GM04503 (cell line): ENCODE measurements around the gene DUSP22.

Experiments used
- DNase-seq: peaks from one replicate; pipeline ENCODE4 v3.0.0-alpha.2; 2012; ENCODE audit warnings: low read depth

Gene DUSP22

DNA sequence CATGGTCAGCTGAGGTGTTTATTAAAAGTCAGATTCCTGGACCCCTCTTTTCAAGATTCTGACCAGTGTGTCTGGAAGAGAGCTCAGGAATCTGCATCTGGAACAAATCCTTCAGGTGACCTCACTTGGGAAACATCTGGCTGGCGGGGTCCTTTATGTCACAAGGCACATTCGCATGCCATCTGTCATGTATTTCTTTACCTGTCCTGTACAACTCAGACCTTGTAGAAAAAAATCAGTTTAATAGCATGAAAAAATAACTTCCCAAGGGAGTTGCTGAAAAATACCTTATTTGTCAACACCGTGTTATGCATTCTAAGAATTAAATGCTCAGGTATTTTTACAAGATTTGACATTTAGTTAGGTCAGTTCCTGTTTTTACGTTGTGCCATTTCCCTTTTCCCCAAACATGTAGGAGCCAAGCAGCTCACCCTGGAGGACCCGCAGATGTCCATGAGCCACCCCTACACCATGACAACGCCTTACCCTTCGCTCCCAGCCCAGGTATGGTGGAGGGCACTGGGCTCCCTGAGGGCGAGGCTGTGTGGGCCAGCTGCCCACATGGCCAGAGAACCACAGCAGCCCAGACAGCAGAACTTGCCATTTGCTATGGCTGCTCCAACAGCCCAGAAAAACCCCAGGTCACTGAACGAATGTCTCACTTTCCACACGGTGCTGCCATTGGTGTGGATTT, 103.3 kb downstream of the DUSP22 start:
- DNase-seq = no peak

DNA sequence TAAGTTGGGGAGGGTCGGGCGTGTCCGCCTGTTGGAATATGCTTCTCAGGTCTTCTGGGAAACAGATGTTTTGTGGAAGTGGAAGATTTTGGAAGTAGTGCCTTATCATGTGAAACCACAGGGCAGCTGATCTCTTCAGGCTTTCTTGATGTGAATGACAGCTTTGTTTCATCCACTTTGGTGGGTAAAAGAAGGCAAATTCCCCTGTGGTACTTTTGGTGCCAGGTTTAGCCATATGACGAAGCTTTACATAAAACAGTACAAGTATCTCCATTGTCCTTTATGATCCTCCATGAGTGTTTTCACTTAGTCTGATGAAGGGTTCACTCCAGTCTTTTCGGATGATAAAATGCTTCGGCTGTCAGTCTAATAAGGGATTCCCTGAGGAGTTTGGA, 103.8 kb downstream of the DUSP22 start:
- DNase-seq = no peak

DNA sequence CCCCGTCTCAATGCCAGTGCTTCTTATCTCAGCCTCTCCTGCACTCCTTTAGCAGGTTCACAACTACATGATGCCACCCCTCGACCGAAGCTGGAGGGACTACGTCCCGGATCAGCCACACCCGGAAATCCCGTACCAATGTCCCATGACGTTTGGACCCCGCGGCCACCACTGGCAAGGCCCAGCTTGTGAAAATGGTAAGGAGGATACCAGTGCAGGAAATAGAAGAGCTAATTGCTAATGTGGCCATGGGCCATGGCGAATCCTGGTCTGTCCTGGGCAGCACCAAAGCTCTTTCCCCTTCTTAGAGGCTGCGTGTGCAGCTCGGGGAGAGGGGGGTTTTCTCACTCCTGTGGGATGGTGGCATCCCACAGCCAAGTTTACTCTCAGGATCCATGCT, 104.8 kb downstream of the DUSP22 start:
- DNase-seq = no peak

DNA sequence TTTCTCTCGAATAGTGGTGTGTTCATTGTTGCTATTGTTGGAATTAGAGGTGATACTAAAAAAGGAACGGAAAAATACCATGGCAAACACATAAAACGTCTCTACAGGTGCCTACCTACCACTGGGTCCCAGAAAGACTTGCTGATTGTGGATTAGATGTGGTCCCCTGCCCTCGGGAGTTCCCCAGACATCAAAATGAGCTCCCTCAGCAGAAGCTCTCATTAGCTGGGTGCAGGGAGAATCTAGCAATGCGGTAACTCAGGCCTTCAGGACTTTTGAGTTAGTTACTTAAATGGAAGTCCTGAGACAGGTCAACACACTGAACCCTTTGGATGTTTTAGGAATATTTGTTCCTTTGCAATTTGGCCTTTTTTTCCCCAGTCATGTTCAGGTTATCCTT, 105.3 kb downstream of the DUSP22 start:
- no peak for DNase-seq

- no peak for DNase-seq
Measured at GRCh38 chr6:398065-398464, 105.8 kb downstream of the DUSP22 start.

- no peak for DNase-seq
Measured at GRCh38 chr6:398558-399078, 106.3 kb downstream of the DUSP22 start.

DNA sequence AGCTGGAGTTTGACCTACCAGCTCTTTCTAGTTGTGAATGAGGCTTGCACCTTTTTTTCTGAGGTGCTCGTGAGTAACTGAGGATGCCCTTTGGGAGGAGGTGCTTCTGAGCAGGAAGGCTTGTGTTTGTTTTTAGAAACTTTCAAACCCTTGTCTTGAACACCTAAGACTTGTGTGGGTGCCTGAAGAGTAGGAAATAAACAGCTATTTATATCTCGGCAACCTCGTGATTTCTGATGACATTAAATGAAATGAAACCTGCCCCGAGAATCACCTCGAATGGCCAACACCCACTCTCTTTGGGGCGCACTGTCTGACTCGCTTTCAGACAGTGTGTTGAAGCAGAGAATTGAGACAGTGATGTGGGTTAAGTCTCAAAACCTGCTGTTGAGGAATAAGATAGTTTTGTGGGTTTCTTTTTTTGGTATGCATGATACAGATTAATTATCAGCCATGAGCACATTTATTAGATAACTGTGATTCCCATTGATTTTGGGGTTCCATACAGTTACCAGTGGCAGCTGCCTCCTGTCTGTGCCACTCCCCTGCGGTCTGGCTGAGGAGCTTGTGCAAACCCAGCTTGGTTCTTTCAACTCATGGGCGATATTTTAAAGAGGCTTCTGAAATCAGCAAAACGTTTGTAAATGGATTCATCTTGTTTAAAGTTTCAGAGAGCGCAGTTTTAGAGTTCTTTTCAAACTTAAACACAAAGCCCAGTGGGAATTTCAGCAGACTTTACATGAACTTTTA, 107.7 kb downstream of the DUSP22 start:
- no peak for DNase-seq

DNA sequence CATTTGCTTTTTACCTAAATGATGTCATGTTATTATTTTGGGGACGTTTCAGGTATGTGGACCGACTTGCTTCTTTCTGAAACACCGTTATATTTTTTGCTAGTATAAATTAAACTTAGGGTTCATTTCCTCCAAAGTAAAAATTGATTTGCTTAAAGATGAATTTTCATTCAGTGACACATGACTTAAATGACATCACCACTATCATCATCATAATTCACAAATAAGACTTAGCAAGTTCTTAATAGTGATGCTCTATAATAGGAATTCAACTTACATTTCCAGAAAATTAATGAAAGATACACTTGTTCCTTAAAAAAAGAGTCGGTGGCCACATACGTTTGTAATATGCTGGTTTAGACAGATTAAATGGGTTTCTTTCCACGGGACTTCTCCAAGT, 108.5 kb downstream of the DUSP22 start:
- no peak for DNase-seq
